Measurements from ENCODE around the gene ABCC11.

DNA sequence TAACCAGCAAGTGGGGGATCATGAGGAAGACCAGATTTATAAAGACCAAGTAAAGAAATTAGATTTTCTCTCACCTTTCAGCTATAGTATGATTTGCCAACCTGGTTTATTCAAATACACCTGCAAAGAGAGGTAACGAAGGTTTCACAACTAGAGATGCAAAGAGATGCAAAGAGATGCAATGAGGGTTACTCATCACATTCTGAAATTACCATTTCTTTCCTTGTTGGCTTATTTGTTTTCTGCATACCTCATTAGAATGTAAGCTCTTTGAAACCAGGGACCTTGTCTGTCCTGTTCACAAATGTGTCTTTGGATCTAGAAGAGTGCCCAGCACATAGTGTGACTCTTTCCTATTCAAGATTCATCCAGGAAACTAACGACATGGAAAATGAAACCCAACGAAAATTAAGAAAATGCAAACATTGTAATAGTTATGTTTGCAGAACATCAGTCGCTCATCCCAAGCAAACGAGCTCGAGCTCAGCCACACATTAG lies 12.2 kb downstream of the ABCC11 start:
- TF ChIP-seq CTCF (IDR thresholded peaks at IDR 0.05 in 4 of 5, conservative IDR thresholded peaks at IDR 0.05 in 1 of 5) (no peak), POLR2A (IDR thresholded peaks at IDR 0.05) (no peak)

Measured in gastrocnemius medialis (tissue), 4 donors.